Mesodermal cell (in vitro differentiated cells): Measurements from ENCODE around the gene PLGLB1.
"Not testable (repeated sequence)": the region's sequence is repeated elsewhere in the genome, so short reads cannot be mapped to it uniquely, and the experiment has no call there.

Experiments
- H3K27ac ChIP-seq: 2 replicates; pipeline ENCODE4 v1.7.0; 2013; ENCODE audit warnings: mild to moderate bottlenecking, low read depth, low read length, moderate library complexity; ENCODE audit not compliant: severe bottlenecking
- H3K36me3 ChIP-seq: 2 replicates; pipeline ENCODE4 v1.7.1; 2013; ENCODE audit warnings: mild to moderate bottlenecking, low read length, moderate library complexity; ENCODE audit not compliant: control insufficient read depth, insufficient read depth
- H3K4me1 ChIP-seq: one replicate; pipeline ENCODE4 v1.7.1; 2013; ENCODE audit warnings: mild to moderate bottlenecking, low read length; ENCODE audit not compliant: insufficient read depth, control insufficient read depth, poor library complexity, severe bottlenecking
- H3K4me3 ChIP-seq: 2 replicates; pipeline ENCODE4 v1.7.0; 2013; ENCODE audit warnings: low read length, control low read depth, mild to moderate bottlenecking; ENCODE audit not compliant: insufficient read depth, poor library complexity, severe bottlenecking; ENCODE audit errors: extremely low read depth
- H3K9me3 ChIP-seq: 2 replicates; pipeline ENCODE4 v1.7.1; 2013; ENCODE audit warnings: mild to moderate bottlenecking, low read length, moderate library complexity; ENCODE audit not compliant: control insufficient read depth
- WGBS, 2 experiments: methylation state at CpG; one replicate each; pipeline ENCODE4 v1.1.5; 2013; ENCODE audit warnings: missing lambda C conversion rate in 2 of 2; ENCODE audit not compliant: insufficient coverage in 2 of 2; 5-methylcytosine and 5-hydroxymethylcytosine counted together

The PLGLB1 gene

DNA sequence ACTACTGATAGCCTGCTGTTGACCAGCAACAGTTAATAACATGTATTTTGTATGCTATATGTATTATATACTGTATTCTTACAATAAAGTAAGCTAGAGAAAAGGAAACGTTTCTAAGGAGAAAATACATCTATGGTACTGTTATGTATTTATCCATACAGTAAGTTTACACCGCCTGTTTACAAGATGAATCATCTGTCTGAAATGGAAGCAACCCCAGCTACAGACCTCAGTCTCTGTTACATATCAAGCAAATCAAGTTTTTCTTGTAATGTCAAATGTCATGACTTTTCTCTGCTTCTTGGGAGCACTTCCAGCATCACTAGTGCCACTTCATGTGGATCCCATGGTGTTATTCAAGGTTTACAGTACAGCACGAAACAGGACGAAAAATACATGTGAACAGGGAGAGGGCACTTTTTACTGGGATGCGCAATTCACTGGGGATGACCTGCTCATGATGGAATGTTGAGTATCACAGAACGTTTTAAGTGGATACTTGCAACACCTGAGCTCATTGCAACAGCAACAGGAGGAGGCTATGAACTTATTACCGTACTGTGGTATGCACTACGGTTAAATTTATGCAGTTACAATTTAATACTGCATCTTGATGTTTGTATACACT is 2.5 kb upstream of the PLGLB1 start:
- H3K9me3 ChIP-seq, H3K36me3 ChIP-seq, H3K4me1 ChIP-seq, H3K4me3 ChIP-seq, H3K27ac ChIP-seq: not testable (repeated sequence)
- no CpG with 5 or more reads among the region's 8 CpGs for WGBS, 2 experiments

DNA sequence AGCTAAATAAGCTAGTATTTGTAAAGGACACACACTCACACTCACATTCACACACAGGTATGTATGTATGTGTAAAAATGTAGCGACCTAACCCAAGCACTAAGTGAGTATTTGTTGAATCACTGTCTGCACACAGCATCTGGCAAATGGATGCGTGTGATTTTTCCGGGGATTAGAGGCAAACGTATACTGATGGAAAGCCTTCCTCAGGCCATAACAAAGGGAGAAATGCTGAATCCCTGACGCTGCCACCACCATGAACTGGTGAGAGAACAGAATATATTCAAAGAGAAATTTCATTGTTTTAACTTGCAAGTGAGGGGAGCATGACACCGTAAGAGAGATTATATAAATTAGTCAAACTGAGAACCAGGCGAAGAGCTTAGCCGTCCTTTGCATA is 601 bp downstream of the PLGLB1 start:
- no CpG with 5 or more reads among the region's 8 CpGs for WGBS, 2 experiments
- not testable (repeated sequence) for H3K27ac ChIP-seq, H3K4me1 ChIP-seq, H3K36me3 ChIP-seq, H3K9me3 ChIP-seq, H3K4me3 ChIP-seq

DNA sequence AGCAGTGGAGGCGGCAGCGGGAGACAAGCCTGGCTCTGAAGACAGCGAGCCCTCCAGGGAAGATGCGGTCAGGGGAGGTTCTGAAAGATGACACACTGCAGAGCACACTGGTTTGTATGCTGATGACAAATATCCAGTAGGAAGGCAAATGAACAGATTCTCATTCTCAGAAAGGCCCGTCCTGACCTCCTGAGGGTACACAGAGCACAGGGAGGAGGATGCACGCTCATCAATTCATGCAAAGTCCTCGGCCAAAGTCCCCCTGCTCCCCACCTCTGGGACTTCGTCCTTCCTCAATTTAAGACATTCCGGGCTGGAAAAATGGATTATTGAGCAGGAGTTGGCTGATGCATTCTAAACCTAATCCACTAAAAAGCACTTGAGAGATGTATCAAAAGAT is 2.6 kb downstream of the PLGLB1 start:
- not testable (repeated sequence) for H3K4me1 ChIP-seq, H3K4me3 ChIP-seq, H3K36me3 ChIP-seq, H3K27ac ChIP-seq, H3K9me3 ChIP-seq
- no CpG with 5 or more reads among the region's 9 CpGs for WGBS, 2 experiments

DNA sequence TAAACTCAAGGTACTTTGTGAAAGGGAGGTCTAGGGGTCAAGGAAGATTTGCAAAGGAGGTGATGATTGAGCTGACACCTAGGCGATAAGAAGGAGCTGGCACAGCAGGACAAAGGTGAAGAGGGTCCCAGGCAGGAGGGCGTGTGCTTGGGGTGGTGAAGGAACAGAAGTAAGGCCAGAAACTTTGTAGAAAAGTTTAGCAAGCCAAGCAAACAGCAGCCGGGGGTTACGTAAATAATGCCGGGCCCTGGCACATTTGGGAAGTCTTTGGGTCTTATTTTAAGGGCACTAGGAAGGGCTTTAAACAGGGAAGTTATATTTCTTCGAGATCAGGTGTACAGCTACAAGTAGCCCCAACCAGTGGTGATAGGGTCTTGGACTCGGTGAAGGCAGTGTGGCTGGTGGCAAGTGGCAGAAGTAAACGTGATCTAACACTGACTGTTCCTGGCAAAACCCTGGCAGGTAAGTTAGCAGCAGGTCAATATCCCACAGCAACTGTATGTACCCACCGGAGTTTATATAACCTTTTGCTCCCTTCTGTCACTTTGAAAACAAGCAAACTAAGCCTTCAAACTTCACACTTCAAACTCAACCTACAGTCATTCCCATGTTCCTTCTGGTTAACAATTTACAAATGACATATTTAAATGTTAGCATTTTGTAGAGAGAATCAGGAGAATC is 7.0 kb downstream of the PLGLB1 start:
- H3K4me3 ChIP-seq, H3K9me3 ChIP-seq, H3K36me3 ChIP-seq, H3K4me1 ChIP-seq, H3K27ac ChIP-seq: not testable (repeated sequence)
- WGBS, 2 experiments = no CpG with 5 or more reads among the region's 9 CpGs

DNA sequence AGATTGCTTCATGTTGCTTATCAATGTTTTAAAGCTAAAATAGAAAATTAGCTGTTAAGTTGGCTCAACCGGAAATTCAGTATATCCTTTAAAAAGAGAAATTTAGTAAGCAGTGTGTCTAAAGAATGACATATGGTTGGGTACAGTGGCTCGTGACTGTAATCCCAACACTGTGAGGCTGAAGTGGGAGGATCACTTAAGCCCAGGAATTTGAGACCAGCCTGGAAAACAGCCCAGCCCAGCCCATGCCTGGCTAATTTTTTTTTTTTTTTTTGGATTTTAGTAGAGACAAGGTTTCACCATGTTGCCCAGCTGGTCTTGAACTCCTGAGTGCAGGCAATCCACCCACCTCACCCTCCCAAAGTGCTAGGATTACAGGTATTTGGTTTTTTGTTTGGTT is 17.2 kb downstream of the PLGLB1 start:
- not testable (repeated sequence) for H3K36me3 ChIP-seq, H3K9me3 ChIP-seq, H3K27ac ChIP-seq, H3K4me3 ChIP-seq, H3K4me1 ChIP-seq
- WGBS, 2 experiments = no CpG with 5 or more reads among the region's 2 CpGs
